HG03432 (cell line): ENCODE data around the gene ITPRIP.
A peak's percentile ranks its signal among the peaks of the same experiment; 100 is the strongest.

Experiments
- ATAC-seq: cut with Tn5 transposase; IDR thresholded peaks from one replicate; pipeline ENCODE4 v1.9.1; 2021; ENCODE audit warnings: mild to moderate bottlenecking, moderate library complexity; ENCODE audit not compliant: unreplicated experiment

ITPRIP gene

GRCh38 chr10:104288355-104288754, 49.9 kb downstream of the ITPRIP start:
- ATAC-seq = no peak

DNA sequence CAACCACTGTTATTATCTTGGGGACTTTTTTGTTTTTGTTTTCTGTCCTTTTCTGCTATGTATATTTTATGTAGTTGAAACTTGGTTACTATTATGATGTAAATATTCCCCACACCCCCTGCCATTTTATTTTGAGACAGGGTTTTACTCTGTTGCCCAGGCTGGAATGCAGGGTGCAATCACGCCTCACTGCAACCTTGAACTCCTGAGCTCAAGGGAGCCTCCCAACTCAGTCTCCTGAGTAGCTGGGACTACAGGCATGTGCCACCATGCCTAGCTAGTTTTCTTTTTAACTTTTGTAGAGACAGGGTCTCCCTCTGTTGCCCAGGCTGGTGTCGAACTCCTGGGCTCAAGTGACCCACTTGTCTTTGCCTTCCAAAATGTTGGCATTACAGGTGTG, 51.3 kb downstream of the ITPRIP start:
- no peak for ATAC-seq

DNA sequence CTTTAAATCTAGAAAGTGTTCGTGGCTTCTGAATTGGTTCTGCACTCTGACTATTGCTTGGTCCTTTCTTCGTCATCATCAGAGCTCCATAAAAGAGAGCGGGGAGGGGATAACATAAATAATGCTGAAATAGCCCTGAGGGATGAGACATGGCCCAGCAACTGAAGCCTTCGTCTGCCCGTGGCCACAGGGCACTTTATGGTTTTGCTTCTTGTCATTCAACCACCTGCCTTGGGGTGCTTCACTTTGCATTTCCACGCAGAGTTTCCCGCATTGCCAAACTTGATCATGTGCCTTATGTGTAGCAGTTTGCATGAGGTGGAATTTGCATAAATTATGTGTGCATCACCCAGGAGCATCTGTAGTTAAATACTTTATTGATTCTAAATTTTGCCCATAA, 53.4 kb downstream of the ITPRIP start:
- ATAC-seq = no peak

GRCh38 chr10:104281694-104282093, 56.6 kb downstream of the ITPRIP start:
- no peak for ATAC-seq

DNA sequence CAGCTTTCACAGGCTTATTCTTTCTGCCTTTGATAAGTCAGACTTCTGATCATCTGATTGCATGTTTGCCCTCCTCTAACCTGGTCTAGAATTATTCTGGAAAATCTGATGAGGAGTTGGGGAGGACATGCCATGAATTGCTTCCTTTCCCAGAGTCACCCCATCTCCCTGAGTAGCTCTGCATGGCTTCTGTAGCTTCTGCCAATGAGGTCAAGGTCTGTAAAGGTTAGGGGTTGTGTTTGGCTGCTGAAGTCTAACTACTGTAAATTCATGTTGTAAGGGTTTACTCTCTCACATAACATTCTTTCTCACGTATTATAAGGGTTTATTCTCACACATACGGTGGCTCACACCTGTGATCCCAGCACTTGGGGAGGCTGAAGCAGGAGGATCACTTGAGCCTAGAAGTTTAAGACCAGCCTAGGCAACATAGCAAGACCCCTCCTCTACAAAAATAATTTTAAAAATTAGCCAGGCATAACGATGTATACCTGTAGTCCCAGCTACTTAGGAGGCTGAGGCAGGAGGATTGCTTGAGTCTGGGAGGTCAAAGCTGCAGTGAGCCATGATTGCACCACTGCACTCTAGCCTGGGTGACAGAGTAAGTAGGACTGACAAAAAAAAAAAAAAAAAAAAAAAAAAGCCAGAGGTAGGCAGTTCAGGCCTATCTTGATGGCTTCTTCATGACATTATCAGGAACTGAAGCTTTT, 58.6 kb downstream of the ITPRIP start:
- ATAC-seq = no peak

GRCh38 chr10:104277785-104278184, 60.5 kb downstream of the ITPRIP start:
- ATAC-seq = no peak

- no peak for ATAC-seq
Observed at GRCh38 chr10:104276192-104276591, 62.1 kb downstream of the ITPRIP start.

DNA sequence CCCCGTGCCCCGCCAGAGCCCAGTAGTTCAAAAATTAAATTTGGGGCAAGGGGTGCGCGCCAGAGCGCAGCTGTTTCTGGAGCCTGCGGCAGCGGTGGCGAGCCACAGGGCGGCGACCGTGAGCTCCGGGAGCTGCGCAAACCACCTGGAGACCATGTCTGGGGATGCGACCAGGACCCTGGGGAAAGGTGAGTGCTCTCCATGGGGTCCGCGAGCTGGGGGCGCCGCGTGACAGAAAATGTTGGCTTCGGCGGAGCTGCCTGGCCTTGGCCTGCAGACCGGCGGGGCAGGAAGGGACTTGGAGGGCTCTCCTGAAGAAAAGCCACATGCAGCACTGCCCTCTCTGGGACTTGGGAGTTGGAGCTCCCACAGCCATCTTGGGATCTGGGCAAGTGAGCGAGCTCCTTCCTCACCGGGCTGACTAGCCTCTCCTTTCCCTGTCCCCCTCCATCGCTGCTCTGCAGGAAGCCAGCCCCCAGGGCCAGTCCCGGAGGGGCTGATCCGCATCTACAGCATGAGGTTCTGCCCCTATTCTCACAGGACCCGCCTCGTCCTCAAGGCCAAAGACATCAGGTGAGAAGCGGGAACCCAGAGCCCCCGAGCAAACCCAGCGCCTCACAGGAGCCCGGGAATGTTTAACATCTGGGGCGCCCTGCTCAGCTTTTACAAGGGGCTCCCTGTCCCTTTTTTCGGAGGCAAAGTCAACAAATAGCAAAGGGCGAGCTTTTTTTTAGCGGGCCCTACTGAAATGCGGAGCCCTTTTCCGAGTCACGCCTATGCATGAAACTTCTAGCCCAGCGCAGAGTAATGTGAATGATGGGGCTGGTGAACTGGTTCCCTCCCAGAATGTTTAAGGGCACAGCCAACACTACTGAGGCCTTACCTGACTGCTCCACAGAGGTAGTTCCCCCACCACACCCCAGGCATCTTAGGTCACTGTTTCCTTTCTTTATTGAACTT, 63.2 kb downstream of the ITPRIP start:
- ATAC-seq = peak; percentile 96

DNA sequence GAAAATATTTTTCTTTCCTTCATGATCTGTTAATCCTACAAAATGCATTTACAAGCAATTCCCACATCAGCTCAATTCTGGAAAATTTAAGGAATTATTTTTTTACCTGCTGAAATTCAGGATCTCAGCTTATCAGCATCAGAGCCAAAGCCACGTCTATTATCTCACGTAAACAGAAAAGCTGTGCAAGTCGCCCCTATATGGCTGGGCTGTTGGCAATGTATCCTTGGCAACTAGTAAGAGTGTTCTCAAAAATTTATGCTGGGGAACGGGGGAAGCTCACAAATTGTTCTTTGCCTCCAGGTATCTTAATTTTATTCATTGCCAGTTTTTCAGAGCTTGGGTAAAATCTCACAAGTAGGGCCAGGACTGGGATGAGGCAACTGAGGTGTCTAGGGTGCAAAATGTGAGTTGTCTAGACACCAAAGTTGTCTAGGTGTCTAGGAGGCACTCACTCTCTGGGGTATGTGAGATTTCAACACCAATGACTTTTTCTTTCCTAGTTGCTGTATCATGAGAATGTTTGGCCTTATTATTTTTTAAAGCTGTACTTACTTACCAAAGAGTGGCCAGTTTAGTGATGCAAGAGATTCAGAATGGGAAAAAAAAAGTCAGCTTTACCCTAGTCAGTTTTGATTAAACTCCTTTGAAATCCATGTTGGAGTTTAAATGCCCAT, 64.2 kb downstream of the ITPRIP start:
- ATAC-seq = no peak

DNA sequence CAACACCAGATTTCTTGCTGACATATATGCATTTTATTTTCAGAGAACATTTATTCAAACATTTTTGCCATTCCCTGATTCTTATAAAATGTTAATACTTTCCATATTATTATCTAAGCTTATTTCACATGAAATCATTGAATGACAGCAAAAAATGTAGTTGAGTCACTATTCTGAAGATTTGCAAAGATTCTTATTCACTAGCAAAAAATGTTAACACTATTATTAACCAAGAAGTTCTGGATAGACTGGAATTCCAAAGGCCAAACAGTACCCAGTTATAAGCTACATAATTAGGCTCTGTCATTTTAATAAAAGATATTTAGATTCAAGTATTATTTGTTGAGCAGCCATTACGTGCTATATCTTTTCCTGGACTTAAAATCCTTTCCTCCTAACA, 65.0 kb downstream of the ITPRIP start:
- no peak for ATAC-seq

GRCh38 chr10:104268713-104269645, 69.3 kb downstream of the ITPRIP start, which contains the start of gene GSTO2:
TSS of gene GSTO2 (plus strand) at chr10:104269184. CDS start at chr10:104274916, 5,732 bp downstream.
- peak; percentile 99 for ATAC-seq

- ATAC-seq = no peak
Observed at GRCh38 chr10:104268405-104268712, 69.9 kb downstream of the ITPRIP start.

GRCh38 chr10:104267721-104268404, 70.4 kb downstream of the ITPRIP start:
- ATAC-seq = no peak

DNA sequence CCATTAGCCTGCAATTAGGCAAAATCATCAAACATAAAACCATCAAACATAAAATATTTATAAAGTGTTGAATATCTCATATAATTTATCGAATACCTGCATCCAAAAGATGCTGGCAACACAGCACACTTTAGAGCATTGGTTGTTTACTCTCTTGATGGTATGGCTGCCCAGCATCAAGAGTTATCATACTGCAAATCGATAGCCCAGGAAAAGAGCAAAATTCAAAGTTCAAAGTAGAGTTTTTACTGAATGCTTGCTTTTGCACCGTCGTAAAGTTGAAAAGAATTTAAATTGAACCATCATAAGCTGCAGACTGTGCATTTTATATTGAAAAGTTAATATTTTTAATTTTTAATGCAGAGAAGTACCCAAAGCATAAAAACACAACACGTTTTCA, 73.5 kb downstream of the ITPRIP start:
- ATAC-seq = no peak

DNA sequence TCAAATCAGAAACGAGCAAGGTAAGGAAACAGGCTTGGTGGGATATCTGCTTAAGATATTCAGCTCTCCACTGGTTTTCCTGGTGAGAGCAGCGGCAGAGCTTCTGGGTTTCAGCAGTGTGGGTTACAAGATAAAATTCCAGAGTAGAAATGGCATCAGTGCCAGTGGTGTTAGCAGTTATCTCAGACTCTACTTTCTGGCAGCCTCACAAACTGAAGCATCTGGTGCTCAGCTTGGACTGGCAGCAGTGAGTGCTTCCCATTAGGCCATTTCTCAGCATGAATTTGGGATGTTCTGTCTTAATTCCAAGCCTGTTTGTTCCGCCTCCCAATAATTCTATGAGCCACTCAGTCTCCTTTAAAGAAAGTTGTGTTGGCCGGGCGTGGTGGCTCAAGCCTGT, 76.2 kb downstream of the ITPRIP start:
- no peak for ATAC-seq

GRCh38 chr10:104260775-104261115, 77.5 kb downstream of the ITPRIP start:
- ATAC-seq = no peak

DNA sequence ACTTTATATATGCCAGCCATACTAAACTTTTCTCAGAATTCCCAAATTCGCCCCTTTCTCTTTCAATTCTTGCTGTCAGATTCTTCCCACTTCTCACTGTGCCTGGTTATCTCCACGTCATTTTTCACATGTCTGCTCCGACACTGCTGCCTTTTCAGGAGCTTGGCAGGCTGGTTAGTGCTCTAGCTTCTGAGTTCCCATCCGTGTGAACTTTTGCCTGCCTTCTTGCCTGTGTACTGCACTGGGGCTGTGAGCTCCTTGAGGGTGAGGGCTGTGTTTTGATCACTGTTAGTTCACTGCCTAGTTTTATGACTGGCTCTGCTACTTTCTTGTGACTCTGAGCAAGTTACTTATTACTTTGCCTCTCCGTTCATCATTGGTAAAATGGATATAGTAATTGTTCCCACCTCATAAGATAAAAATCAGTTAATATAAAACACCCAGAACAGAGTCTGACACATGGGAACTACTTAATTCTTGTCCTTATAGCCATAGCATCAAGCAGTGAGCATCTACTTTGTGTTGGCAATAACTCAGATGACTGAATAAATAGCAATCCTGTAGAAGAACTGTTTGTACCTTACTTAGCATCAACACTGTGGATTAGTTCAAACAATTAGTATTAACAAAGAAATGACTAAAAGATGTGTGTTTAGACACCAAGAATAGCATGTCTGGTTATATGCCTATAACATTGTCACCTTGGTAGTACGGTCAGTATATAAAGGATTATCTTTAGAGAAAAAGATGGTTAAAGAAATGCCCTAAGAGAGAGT, 78.1 kb downstream of the ITPRIP start:
- no peak for ATAC-seq
